ENCODE measurements around the gene BLOC1S1. TPM values are rescaled to one million over a fixed set of nuclear protein-coding genes. Genes with fewer than 3 reads are reported as not detected.
A peak's percentile ranks its signal among the peaks of the same experiment; 100 is the strongest.

The BLOC1S1 gene
- total RNA-seq, 1 donor from 2014 or later = 109 TPM

GRCh38 chr12:55719371-55719770 is 3.5 kb downstream of the BLOC1S1 start:
- peak overlapping the region; percentile 0 for H3K4me3 ChIP-seq
- TF ChIP-seq CTCF (IDR thresholded peaks at IDR 0.05; ENCODE audit: borderline replicate concordance) = no peak
- intact Hi-C loops (cut with micrococcal nuclease) = no loop called here
- H3K27me3 ChIP-seq (ENCODE audit: low read depth) = no peaks in the 10 kb centered on the region
- DNase-seq = no peak
- peak overlapping the region; percentile 97 for H3K27ac ChIP-seq (replicated peaks)
- no peaks in the 10 kb centered on the region for H3K9me3 ChIP-seq (replicated peaks)
- peaks cover 91% of the 10 kb centered on the region for H3K4me1 ChIP-seq
- peaks cover 14% of the 10 kb centered on the region for H3K36me3 ChIP-seq

- Histone ChIP-seq H3K27ac (replicated peaks) (peak within 1 kb of the TSS; percentile 97), H3K36me3 (peaks cover 22% of the 10 kb centered on the region), H3K4me3 (peak within 1 kb of the TSS; percentile 22), H3K4me1 (peaks cover 91% of the 10 kb centered on the region), H3K9me3 (replicated peaks) (no peaks in the 10 kb centered on the region), H3K27me3 (ENCODE audit: low read depth) (no peaks in the 10 kb centered on the region)
- TF ChIP-seq CTCF (IDR thresholded peaks at IDR 0.05; ENCODE audit: borderline replicate concordance) = no peak
- intact Hi-C loops (cut with micrococcal nuclease) = no loop called here
- DNase-seq = peak; percentile 69
These were observed 4.3 kb downstream of the BLOC1S1 start, which contains the start of gene RDH5 for GRCh38 chr12:55720071-55720564. TSS of gene RDH5 (plus strand) at chr12:55720393. CDS start at chr12:55721185, 792 bp downstream.

GRCh38 chr12:55720894-55721444 is 5.1 kb downstream of the BLOC1S1 start:
- DNase-seq = peak; percentile 56
- peaks cover 30% of the 10 kb centered on the region for H3K36me3 ChIP-seq
- no peaks in the 10 kb centered on the region for H3K9me3 ChIP-seq (replicated peaks)
- H3K4me3 ChIP-seq = peak overlapping the region; percentile 0
- H3K27ac ChIP-seq (replicated peaks) = peak overlapping the region; percentile 97
- no peaks in the 10 kb centered on the region for H3K27me3 ChIP-seq (ENCODE audit: low read depth)
- intact Hi-C loops (cut with micrococcal nuclease) = no loop called here
- H3K4me1 ChIP-seq = peaks cover 91% of the 10 kb centered on the region
- TF ChIP-seq CTCF (IDR thresholded peaks at IDR 0.05; ENCODE audit: borderline replicate concordance) = peak; percentile 67

GRCh38 chr12:55721601-55722213 is 5.9 kb downstream of the BLOC1S1 start:
- no peak for DNase-seq
- TF ChIP-seq CTCF (IDR thresholded peaks at IDR 0.05; ENCODE audit: borderline replicate concordance) = no peak
- no peaks in the 10 kb centered on the region for H3K9me3 ChIP-seq (replicated peaks)
- H3K4me3 ChIP-seq = peak overlapping the region; percentile 0
- intact Hi-C loops (cut with micrococcal nuclease) = no loop called here
- H3K27me3 ChIP-seq (ENCODE audit: low read depth) = no peaks in the 10 kb centered on the region
- peaks cover 37% of the 10 kb centered on the region for H3K36me3 ChIP-seq
- H3K27ac ChIP-seq (replicated peaks) = peak overlapping the region; percentile 97
- peaks cover 91% of the 10 kb centered on the region for H3K4me1 ChIP-seq

- intact Hi-C loops (cut with micrococcal nuclease) = no loop called here
- Histone ChIP-seq H3K4me3 (no peak overlapping the region), H3K4me1 (peaks cover 91% of the 10 kb centered on the region), H3K36me3 (peaks cover 45% of the 10 kb centered on the region), H3K27me3 (ENCODE audit: low read depth) (no peaks in the 10 kb centered on the region), H3K9me3 (replicated peaks) (no peaks in the 10 kb centered on the region), H3K27ac (replicated peaks) (peak overlapping the region; percentile 98)
- DNase-seq = no peak
- no peak for TF ChIP-seq CTCF (IDR thresholded peaks at IDR 0.05; ENCODE audit: borderline replicate concordance)
These were observed 7.1 kb downstream of the BLOC1S1 start for GRCh38 chr12:55722948-55723347.

All from left ventricle myocardium inferior (tissue), 1 donor.